Measurements from ENCODE around the gene FMNL3.
A peak's percentile ranks its signal among the peaks of the same experiment; 100 is the strongest.

FMNL3 gene

DNA sequence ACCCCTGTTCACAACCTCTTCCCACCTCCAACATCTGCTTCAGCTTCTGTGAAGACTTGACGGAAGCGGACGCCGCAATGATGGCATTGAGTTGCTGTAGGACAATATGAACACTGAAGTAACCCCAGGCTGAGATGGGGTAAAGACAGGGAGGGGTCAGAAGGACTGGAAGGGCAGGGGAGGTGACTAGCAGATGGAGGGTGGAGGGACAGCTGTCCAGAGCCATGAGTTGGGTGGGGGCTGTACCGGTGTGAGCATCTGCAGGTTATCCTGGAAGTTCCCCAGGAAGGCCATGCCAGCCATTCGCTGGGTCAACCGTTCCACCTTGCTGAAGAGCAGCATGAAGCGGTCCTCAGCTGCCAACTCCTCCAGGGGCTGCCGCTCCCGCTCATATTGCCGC lies 57.8 kb downstream of the FMNL3 start:
- no peak for DNase-seq (ENCODE audit: low spot score)

DNA sequence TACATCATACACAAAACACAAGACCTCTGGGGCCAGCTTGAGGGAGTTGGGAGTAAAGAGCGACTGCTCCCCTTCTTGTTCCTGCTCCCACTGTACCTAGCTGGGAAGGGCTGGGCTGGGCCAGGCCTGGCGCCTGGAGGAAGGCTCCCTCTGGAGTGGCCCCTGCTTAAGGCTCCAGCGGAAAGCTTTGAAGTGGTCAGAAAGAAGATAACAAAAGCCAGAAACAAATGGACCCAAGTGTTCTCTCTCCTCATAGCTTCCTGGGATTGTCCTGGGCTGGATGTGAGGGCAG lies 58.5 kb downstream of the FMNL3 start:
- DNase-seq (ENCODE audit: low spot score) = no peak

DNA sequence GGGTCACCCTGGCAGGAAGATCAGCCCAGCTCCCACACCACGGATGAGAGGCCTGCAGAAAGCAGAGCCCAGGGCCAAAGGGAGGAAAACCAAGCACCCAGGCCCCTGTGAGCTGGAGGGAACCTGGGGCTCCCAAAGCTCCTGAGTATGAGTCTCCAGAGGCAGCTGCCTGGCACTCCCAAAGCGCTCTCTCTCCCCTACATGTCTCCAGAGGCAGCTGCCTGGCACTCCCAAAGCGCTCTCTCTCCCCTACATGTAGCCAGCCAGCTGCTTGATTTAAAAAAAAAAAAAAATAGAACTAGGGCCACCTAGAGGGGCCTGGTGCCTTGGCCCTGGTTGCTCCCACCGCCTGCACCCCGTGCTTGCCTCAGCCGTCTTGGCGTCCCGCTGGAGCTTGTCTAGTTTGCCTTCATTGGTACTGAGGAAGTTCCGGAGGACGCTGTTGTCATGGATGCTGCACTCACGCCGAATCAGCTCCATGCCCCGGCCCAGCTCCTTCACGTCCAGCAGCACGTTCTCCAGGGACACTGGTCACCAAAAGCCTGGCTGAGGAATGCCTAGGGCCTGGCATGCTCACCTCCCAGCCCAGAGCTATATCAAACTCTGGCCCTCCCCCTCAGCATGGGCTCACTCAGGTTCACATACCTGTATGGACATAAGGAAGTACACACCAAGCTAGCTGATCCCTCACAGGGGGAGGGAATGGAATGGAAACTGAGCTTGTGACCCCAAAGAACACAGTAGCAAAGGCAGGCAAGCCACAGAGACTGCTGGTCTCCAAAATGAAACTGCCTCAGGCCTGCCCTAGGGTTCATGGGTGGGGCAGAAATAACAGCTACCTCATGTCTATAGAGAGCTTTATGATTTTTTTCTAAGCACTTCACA lies 59.1 kb downstream of the FMNL3 start:
- no peak for DNase-seq (ENCODE audit: low spot score)

DNA sequence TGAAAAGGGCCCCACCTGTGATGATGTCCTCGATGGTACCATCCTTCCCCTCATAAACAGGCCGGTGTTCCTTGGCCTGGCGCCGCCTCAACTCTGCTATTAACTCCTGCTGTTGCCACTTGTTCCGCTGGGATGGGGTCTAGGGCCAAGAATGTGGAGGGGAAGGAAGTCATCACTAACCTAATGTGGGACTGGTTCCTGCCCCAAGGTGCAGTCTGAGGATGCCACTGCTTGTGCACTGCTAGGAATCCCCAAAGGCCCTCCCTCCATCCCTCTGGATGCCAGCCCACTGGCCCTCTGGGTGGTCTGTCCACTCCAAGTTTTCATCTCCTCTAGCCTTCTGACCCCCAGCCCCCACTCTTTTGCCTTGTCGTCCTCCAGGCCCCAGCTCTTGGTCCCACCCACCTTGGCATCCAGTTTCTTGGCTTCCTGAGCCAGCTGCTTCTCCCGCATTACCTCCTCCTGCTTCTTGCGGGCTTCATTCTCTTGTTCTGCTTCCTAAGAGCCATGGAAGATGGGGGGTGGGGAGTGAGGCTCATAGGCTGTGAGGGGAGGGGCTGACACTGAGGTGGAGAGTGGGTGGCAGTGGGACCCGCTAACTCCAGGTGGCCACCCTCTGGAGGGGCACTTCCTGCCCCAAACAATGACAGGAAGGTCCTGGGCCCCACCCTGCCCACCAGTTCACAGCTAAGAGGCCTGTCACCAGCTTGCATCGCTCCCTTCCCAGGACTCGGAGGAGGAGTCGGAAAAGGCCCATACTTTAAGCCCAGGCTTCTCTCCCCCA lies 60.1 kb downstream of the FMNL3 start:
- DNase-seq (ENCODE audit: low spot score) = no peak

DNA sequence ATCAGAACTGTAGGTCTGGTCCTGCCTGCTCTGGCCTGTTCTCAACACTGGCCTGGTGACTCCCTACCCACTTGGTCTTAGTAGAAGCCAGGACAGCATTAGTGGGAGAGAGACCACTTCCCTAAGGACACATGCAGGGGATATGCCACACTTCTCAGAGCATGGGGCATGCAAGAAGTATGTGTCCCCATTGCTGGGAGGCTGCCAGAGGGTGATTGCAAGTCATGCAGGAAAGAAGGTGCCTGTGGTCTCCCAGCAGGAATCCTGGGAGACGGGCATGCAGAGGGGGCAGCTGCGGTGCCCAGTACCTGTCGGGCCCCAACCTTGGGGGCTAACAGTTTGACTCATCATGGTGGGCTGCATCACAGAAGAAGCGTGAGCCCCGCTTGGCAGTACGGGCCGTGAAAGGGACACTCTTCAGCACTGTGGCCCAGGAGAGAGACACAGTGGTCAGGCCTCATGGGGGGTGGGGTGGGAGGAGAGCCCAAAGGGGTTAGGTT lies 60.8 kb downstream of the FMNL3 start:
- no peak for DNase-seq (ENCODE audit: low spot score)

DNA sequence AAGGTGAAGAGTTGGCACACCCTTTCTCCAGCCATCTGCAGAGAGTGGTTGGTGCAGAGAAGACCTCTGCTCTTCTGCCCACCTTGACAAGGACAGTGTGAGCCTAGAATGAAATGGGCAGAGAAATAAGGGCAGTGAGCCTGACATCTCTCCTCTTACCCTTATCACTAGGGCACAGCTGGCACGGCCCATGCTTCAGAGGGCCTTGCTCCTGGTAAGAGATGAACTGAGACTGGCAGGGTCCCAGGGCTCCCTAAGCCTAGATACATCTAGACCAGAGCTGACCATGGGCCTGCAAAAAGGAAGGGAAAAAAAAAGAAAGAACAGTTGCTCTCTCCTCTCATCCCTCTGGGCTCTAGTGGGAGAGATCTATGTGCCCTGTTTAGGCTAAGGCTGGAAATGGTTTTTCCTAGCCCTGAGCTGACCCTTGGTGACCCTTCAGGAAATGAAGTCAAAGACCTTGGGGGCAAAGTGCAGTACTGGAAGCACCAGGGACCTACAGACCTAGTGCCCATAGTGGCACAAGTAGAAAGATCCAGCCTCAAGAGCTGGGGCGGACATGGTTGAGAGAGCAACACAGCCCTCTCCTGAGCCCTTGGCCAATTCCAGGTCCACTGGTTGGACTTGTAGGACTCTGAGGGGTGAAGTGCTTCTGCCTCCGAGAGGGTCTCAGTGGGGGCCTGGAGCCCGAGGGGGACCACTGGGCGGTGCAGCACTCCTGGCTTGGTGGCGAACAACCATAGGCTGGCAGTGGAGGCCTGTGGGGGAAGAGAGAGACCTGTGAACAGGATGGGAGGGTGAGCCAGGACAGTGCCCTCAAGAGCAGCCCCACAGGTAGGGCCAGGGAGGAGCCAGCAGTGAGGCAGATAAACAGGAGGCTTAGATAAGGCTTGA lies 61.8 kb downstream of the FMNL3 start:
- no peak for DNase-seq (ENCODE audit: low spot score)

DNA sequence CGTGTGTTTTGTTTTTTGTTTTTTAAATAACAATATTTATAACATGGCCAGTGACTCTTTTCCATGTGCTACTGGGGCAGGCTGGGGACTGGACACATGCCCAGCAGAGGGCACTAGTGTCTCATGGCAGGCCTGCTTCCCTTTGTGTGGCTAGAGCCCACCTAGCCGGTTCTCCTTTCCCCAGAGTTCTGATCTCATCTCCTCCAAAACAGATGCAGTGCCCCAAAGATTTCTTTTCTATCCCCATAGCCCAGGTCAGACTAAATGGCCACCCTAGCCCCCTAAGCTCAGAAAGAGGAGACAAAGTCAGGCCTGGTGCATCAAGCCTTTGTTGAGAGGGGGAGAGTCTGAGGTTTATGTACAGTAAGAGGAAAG lies 62.6 kb downstream of the FMNL3 start:
- DNase-seq (ENCODE audit: low spot score) = peak; percentile 86

DNA sequence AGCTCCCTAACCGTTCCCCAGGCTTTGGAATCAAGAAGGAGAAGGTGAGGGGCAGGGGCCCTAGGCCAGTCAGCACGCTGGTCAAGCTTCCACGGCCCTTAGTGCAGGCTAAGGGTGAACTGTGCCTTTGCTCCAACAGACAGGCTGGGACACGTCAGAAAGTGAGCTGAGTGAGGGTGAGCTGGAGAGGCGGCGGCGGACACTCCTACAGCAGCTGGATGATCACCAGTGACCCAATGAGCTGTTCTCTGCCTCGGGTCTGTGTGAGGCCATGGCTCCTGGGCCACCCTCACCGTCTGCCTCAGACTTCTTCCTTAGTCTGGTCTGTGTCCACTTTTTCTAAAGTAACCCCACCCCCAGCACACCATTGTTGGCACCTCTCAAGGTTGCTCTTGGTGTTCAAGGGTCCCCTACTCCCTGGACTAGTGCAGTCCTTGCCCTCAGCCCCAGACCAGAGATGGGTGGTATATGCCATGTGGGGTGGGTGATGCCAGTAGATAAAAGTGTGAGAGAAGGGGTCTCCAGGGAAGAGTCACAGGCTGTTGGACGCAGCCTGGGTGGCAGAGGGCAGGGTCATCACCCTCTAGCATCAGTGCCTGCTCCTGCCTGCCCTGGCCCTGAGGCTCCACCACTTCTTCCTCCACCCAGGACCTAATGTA lies 63.1 kb downstream of the FMNL3 start:
- DNase-seq (ENCODE audit: low spot score) = no peak

DNA sequence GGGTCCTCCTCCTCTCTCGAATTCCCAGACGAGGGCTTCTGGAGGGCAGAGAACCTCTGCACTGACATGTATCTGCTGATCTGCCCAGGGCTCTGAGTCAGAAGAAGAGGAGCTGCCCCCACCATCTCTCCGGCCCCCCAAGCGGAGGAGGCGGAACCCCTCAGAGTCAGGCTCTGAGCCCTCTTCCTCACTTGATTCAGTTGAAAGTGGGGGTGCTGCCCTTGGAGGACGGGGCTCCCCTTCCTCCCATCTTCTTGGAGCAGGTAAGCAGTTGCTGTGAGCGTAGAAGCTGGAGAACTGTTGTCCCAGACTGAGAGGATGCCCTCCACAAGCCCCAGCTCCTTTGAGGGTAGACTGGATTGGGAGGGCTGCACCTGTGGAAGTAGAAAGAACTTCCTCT lies 64.1 kb downstream of the FMNL3 start:
- DNase-seq (ENCODE audit: low spot score) = no peak

DNA sequence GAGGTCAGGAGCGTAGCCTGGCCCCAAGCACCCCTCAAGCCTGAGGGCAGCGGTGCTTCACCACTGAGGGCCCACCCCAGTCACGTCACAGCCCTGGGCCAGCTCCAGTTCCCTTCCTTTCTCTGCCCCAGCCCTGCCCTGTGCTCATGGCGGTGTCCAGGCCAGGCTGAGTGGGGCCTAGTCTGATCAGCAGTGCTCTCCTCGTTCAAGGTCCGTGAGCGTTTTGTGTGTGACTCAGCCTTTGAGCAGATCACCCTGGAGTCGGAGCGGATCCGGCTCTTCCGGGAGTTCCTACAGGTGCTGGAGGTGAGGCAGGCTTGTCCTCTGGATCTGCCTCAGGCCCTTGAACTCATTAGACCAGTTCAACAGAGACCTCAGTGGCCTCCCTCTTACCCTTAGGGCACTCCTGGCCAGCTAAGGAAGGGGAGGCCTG lies 64.8 kb downstream of the FMNL3 start:
- DNase-seq (ENCODE audit: low spot score) = no peak

DNA sequence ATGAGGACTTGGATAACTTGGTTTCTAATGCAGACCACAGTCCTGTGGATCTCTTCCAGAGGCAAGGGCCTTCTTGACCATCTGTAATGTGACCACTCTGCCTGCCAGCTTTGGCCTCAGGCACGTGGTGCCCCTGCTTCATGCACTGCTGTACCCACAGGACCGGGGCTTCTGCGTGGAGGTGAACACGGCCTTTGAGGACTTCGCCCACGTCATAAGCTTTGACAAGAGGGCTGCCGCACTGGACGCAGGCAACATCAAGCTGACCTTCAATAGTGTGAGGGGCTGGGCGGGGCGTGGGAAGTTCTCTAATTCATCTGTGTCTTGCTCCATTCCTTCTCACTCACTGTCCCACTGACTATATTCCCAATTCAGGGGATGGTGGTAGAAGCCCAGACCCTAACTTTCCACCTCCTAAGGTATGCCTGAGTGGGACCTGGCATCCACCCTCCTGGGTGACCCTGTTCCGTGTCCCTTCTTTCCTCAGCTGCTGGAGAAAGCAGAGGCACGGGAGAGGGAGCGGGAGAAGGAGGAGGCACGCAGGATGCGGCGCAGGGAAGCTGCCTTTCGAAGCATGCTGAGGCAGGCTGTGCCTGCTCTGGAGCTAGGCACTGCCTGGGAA lies 65.3 kb downstream of the FMNL3 start:
- DNase-seq (ENCODE audit: low spot score) = no peak

DNA sequence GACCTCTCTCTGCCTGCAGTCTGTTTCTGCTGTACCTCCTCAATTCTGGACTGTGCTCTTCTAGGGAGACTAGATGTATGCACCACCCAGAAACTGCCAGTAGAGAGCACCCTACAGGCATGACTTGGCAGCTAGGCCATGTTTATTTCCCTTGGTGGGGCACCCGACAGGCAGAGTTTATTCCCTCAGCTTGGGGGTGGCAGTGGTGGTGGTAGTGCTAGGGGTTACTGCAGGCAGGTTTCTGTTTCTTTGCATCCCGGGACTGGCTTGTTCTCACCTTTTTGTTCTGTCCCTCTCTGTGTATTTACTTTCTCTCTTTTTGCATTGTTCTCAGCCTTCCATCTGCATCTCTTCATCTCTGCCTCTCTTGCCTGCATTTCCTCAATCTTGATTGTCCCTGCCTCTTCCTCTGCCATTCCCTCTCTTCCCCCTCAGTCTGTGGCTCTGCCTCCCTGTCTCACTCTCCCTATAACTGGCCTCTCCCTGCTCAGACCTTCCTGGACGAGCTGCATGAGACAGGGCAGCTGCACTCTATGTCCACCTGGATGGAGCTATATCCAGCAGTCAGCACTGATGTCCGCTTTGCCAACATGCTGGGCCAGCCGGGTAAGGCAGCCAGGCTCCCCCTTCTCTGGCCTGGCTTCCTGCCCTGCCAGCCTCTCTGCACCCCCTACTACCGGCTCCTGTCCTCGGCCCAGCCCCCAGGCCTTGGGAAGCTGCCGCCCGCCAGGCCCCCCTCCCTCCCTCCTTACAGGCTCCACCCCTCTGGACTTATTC lies 70.0 kb downstream of the FMNL3 start:
- DNase-seq (ENCODE audit: low spot score) = peak; percentile 91

DNA sequence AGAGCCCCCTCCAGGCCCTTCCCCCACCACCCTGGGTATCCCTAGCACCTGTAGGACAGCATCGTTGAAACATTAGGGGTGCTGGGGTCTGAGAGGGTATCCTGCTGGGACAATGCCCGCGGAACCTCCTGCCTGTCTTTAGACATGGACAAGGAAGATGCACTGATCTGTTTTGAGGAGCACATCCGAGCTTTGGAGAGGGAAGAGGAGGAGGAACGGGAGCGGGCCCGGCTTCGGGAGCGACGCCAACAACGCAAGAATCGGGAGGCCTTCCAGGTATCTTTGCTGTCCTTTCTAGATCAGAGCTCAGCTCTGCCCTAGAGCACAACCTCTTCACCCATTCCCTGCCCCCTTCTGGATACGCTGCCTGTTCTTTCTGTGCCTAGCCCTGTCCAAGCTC lies 70.6 kb downstream of the FMNL3 start:
- no peak for DNase-seq (ENCODE audit: low spot score)

DNA sequence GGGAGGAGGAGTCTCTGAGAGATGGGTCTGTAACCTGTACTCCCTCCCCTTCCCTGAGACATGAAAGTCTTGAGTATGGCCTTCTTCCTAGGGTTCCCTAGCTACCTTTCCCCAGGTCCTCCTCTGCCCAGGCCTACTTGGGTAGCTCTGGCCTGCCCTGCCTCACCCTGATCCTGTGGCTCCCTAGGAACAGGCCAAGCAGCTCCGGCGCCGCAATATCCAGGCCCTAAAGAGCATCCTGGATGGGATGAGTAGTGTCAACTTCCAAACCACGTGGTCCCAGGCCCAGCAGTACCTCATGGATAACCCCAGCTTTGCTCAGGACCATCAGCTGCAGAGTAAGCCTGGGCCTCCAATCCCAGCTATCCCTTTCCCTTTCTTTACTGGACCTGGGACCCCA lies 71.5 kb downstream of the FMNL3 start:
- DNase-seq (ENCODE audit: low spot score) = no peak

DNA sequence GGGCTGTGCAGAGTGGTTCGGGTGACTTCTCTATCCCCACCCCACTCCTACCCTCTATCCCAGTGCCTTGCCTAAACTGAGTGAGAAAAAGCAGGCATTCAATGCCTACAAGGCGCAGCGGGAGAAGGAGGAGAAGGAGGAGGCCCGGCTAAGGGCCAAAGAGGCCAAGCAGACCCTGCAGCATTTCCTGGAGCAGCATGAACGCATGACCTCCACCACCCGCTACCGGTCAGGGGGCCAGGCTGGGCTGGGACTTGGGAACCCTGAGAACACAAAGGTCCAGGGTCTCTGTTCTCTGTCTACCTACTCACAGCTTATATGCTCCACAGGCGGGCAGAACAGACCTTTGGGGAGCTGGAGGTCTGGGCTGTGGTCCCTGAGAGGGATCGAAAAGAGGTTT lies 72.2 kb downstream of the FMNL3 start:
- DNase-seq (ENCODE audit: low spot score) = no peak

DNA sequence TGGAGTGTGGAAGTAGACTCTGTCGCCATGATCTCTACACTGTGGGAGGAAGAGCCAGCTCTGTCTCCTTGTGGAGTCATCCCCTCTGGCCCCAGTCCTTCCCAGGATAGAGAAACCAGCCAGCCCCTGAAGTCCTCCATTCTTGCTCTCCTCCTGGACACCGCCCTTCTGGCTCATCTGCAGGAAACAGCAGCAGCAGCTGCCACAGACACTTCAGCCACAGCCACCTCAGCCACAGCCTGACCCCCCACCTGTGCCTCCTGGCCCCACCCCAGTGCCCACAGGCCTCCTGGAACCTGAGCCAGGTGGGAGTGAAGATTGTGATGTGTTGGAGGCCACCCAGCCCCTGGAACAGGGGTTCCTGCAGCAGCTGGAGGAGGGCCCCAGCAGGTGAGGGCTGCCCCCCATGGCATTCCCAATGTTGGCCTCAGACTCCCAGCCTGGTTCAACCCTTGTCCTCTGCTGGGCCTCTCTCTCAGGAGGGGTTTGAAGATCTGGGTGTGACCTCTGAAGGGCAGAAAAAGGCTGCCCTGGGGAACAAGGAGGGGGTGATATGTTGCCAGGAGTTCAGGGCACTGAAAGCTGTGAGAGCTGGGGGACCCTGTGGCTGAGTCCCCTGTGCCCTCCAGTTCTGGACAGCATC lies 73.4 kb downstream of the FMNL3 start:
- no peak for DNase-seq (ENCODE audit: low spot score)

DNA sequence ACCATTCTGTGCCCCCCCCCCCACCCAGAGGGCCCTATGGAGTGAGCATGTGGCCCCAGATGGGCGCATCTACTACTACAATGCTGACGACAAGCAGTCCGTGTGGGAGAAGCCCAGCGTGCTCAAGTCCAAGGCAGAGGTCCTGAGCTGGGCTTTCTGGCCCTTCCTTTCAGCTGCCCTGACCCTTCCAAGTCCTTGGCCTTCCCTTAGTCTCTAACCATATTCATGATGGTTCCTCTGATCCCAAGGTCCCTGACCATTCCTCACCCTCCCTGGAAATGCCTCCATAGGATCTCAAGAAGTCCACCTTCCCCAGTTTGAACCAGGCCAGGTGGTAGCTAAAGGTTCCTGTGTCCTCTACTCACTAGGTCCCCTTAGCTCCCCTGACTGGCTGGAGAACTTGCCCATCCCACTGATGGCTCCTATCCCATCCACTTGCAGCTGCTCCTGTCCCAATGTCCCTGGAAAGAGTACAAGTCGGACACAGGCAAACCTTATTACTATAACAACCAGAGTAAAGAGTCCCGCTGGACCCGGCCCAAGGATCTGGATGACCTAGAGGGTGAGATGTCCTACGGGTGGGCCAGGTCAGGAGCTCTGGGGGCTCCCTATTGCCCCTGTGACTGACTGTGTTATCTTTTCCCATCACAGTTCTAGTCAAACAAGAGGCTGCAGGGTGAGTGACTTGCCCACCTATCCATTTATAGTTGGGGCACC lies 74.1 kb downstream of the FMNL3 start:
- no peak for DNase-seq (ENCODE audit: low spot score)

DNA sequence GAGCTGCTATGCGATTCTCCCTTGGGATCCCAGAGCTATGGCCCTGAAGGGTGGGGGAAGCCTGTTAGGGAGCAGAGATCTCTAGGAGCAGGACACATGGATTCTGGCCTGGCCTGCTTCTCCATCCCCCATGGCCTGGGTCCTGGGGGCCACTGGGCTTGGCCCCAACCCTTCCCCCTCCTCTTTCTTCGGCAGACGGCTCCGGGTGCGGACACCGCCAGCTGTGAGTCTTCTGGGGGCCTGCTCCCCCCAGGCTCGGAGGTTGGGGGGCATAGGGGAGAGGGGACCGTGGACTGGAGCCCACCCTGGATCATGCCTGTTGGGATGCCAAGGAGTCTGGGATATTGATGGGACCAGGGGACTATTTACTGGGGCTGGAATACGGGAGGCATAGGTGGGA lies 74.8 kb downstream of the FMNL3 start:
- DNase-seq (ENCODE audit: low spot score) = no peak

DNA sequence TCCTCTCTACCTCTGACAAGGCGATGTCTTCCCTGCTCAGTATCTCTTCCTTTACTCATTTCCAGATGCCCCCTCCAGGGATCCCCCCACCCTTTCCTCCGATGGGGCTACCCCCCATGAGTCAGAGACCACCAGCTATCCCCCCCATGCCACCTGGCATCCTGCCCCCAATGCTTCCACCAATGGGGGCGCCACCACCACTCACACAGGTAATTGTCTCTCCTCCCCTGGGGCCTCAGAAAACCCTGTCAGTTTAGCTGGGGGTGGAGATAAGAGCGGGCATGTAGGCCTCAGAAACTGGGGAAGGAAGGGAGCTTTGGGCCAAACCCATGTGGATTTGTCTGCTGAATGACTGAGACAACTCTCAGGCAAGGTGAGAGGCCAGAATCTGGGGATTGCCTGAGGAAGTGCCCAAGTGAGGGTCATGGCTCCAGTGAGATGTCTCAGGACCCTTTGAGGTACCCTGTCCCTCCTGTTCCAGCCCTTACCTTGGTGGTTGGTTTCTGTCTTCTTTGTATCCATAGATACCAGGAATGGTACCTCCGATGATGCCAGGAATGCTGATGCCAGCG lies 75.8 kb downstream of the FMNL3 start:
- DNase-seq (ENCODE audit: low spot score) = no peak
